AG09309 (cell line): ENCODE results near the gene SPTSSA.
"Not testable (repeated sequence)": the region's sequence is repeated elsewhere in the genome, so short reads cannot be mapped to it uniquely, and the experiment has no call there.

Experiments used
- DNase-seq: peaks from one replicate; pipeline ENCODE4 v3.0.0-alpha.2; 2010; ENCODE audit warnings: low read depth
- H3K4me3 ChIP-seq: 2 replicates; pipeline ENCODE4 v1.5.1; 2011; ENCODE audit warnings: mild to moderate bottlenecking, low read depth, low read length, moderate library complexity; ENCODE audit not compliant: control insufficient read depth
- TF ChIP-seq, protein P1 (sequence below): IDR thresholded peaks from 2 replicates; pipeline ENCODE4 v1.5.1; 2011; ENCODE audit warnings: mild to moderate bottlenecking, low read depth, low read length, inconsistent platforms; ENCODE audit not compliant: insufficient read depth, control insufficient read depth; ENCODE audit errors: missing control alignments

SPTSSA gene

GRCh38 chr14:34433957-34434356, 28.1 kb downstream of the SPTSSA start:
- H3K4me3 ChIP-seq = no peak overlapping the region
- TF ChIP-seq, protein P1, sequence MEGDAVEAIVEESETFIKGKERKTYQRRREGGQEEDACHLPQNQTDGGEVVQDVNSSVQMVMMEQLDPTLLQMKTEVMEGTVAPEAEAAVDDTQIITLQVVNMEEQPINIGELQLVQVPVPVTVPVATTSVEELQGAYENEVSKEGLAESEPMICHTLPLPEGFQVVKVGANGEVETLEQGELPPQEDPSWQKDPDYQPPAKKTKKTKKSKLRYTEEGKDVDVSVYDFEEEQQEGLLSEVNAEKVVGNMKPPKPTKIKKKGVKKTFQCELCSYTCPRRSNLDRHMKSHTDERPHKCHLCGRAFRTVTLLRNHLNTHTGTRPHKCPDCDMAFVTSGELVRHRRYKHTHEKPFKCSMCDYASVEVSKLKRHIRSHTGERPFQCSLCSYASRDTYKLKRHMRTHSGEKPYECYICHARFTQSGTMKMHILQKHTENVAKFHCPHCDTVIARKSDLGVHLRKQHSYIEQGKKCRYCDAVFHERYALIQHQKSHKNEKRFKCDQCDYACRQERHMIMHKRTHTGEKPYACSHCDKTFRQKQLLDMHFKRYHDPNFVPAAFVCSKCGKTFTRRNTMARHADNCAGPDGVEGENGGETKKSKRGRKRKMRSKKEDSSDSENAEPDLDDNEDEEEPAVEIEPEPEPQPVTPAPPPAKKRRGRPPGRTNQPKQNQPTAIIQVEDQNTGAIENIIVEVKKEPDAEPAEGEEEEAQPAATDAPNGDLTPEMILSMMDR = no peak
- no peak for DNase-seq

GRCh38 chr14:34428102-34428466, 34.0 kb downstream of the SPTSSA start:
- DNase-seq, H3K4me3 ChIP-seq: not testable (repeated sequence)

- H3K4me3 ChIP-seq = no peak overlapping the region
- DNase-seq = no peak
- TF ChIP-seq, protein P1 = no peak
Measured at GRCh38 chr14:34426313-34427295, 35.4 kb downstream of the SPTSSA start.

- no peak for DNase-seq
Measured at GRCh38 chr14:34425095-34425851, 36.8 kb downstream of the SPTSSA start.

DNA sequence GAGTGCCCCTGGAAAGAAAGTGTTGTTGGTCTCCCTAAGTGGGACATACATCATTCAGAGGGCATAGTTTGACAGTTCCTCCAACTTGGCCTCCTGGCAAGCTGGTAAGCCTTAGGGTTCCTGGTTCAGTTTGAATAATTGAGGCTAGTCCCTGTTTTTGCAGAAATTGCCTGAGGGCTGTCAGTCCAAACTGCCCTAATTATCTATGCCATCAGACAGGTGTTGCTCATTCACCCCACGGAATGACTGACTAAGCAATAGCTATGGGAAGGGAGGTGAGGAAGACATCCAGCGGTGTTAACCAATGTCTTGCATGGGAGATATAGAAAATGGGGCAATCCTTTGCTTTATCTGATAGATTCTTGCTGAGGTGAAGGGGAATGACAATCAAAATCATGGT, 37.6 kb downstream of the SPTSSA start:
- H3K4me3 ChIP-seq = no peak overlapping the region
- no peak for DNase-seq
- TF ChIP-seq, protein P1 = no peak

More at GRCh38 chr14:34425095-34425851, 36.8 kb downstream of the SPTSSA start:
- H3K4me3 ChIP-seq = no peak overlapping the region
- TF ChIP-seq, protein P1 = no peak

- DNase-seq = no peak
- TF ChIP-seq, protein P1 = no peak
- H3K4me3 ChIP-seq = no peak overlapping the region
Measured at GRCh38 chr14:34423445-34423844, 38.6 kb downstream of the SPTSSA start.
